NB4 (cell line): ENCODE data around the gene TMPRSS11D.

Experiments used
- DNase-seq: peaks from one replicate; pipeline ENCODE4 v3.0.0; 2010; ENCODE audit warnings: low read depth
- H3K4me3 ChIP-seq: one replicate; pipeline ENCODE4 v1.5.1; 2011; ENCODE audit warnings: mild to moderate bottlenecking, low read depth, low read length, moderate library complexity
- MYC ChIP-seq: IDR thresholded peaks from 2 replicates; pipeline ENCODE4 v1.6.1; 2011; ENCODE audit warnings: low read depth, low read length
- POLR2A ChIP-seq: IDR thresholded peaks from 2 replicates; pipeline ENCODE4 v1.6.1; 2011; ENCODE audit warnings: mild to moderate bottlenecking; ENCODE audit not compliant: insufficient read length; ENCODE audit errors: extremely low read depth
- TF ChIP-seq, protein P1 (sequence below): IDR thresholded peaks from one replicate; pipeline ENCODE4 v1.5.1; 2012; ENCODE audit warnings: low read depth, low read length
- TF ChIP-seq, protein P2 (sequence below): IDR thresholded peaks from 2 replicates; pipeline ENCODE4 v1.6.1; 2011; ENCODE audit warnings: low read depth, low read length

The TMPRSS11D gene

DNA sequence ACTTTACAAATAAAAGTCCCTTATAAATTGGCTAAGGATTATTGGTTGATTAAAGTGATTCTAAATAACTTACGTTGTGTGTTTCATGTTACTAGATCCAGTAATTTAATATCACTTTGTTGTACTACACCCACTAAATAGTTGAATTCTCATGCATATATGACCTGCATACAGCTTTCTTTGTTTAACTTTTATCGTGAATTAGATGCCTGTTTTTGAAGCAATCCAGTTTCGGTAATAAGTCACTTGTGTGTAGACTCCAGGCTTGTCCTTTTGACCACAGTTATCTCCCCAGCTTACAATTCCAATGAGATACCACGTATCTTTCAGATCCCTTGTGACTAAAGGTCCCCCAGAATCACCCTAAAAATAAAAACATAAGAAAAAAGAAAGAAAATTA is 27.3 kb upstream of the TMPRSS11D start:
- no peak for TF ChIP-seq MYC
- no peak for TF ChIP-seq POLR2A
- TF ChIP-seq, protein P1, sequence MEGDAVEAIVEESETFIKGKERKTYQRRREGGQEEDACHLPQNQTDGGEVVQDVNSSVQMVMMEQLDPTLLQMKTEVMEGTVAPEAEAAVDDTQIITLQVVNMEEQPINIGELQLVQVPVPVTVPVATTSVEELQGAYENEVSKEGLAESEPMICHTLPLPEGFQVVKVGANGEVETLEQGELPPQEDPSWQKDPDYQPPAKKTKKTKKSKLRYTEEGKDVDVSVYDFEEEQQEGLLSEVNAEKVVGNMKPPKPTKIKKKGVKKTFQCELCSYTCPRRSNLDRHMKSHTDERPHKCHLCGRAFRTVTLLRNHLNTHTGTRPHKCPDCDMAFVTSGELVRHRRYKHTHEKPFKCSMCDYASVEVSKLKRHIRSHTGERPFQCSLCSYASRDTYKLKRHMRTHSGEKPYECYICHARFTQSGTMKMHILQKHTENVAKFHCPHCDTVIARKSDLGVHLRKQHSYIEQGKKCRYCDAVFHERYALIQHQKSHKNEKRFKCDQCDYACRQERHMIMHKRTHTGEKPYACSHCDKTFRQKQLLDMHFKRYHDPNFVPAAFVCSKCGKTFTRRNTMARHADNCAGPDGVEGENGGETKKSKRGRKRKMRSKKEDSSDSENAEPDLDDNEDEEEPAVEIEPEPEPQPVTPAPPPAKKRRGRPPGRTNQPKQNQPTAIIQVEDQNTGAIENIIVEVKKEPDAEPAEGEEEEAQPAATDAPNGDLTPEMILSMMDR: no peak
- TF ChIP-seq, protein P2, sequence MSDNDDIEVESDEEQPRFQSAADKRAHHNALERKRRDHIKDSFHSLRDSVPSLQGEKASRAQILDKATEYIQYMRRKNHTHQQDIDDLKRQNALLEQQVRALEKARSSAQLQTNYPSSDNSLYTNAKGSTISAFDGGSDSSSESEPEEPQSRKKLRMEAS: no peak
- no peak overlapping the region for H3K4me3 ChIP-seq
- no peak for DNase-seq

DNA sequence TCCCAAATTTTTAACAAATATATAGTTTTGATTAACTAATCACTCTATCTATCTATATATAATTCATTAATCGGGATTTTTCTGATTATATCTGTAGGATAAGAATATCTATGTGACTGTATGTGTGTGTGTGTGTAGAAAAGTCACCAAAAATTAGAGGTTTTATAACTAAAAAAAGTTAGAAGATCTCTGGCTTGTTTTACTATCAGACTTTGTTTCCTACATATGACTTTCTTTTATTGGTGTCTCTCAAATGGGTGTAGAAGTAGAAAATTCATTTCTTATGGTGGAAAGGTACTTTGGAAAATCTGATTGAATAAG is 26.7 kb upstream of the TMPRSS11D start:
- H3K4me3 ChIP-seq: no peak overlapping the region
- TF ChIP-seq, protein P1: no peak
- TF ChIP-seq POLR2A (no peak), MYC (no peak)
- TF ChIP-seq, protein P2: no peak

DNA sequence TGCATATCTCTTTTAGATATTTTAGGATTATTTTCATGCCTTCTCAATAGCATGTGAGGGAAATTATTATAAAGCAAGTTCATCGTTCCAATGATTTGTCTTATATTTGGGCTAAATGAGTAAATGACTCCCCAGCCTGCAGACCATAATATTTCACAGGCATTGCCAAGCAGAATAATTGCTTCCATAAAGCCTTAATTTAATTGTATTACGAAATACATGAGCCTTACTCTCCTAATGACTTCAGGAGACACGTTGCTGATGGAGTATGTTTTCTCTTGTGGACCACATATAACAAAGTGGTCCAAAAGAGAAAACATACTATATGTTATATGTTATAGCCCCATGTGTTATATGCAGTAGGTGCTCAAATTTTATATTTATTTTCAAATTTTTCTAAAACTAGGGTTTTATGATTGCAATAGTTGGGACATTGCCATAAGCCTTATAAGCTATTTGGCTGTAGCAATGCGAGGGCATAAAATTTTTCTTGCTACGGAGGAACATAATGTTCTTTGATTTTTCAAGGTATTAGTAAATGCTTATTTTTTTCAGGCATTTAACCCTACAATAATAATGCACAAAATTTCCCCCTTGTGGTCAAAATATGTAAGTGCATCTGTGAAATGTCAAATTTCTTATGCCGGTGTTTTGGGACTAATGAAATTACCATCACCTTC is 26.2 kb upstream of the TMPRSS11D start:
- TF ChIP-seq POLR2A (no peak), MYC (no peak)
- TF ChIP-seq, protein P1: peak; percentile 16
- TF ChIP-seq, protein P2: no peak
- no peak overlapping the region for H3K4me3 ChIP-seq
- DNase-seq: peak; percentile 25

More for the DNA sequence above, 26.7 kb upstream of the TMPRSS11D start:
- DNase-seq: no peak

DNA sequence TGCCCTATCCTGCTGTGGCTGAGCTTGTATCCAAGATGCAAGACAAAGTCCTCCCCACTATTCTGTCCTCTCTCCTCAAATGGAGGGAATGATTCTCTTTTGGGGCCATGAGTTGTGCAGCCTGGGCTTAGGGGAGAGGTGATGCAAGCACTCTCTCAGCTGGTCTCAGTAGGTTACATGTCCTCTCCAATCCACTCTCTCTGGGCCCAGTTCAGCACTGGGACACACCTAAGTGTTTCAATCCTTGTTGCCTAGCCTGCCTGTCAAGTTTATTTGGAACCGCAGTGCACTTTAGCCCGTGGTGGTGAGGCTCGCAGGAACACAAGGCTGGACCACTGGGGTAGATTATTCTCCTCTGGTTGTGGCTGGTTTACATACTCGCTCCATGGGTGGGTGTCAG is 23.8 kb upstream of the TMPRSS11D start:
- DNase-seq: no peak
- TF ChIP-seq MYC: no peak
- TF ChIP-seq, protein P1: no peak
- no peak for TF ChIP-seq POLR2A
- TF ChIP-seq, protein P2: no peak
- no peak overlapping the region for H3K4me3 ChIP-seq

DNA sequence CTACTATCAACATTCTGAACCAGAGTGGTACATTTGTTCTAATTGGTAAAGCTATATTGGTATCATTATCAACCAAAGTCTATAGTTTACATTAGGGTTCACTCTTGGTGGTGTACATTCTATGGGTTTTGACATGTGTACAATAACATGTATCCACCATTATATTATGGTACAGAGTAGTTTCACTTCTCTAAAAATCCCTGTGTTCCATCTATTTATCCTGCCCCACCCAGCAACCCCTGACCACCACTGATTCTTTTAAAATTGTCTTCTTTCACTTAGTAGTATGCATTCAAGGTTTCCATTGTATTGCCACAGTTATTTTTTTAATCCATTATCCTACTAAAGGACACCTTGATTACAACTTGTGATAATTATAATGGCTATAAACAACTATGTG is 15.3 kb upstream of the TMPRSS11D start:
- no peak overlapping the region for H3K4me3 ChIP-seq
- DNase-seq: no peak
- TF ChIP-seq, protein P1: no peak
- TF ChIP-seq, protein P2: no peak

DNA sequence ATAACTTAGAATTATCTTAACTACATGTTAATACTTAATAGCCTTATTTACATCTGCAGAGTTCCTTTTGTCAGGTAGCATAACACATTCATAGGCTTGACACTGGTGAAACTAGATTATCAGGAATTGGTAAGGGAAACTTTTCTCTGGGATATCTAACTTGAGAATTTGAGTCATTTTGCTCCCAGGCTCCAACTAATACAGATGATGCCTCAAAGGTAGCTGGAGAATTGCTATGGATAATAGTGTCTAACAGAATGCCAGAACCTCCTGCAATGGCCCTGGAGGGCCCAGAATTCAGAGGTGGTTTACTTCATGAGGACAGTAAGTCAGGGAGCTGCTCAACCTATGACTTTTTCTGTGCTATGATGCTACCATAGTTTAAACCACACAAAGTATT is 13.9 kb upstream of the TMPRSS11D start:
- H3K4me3 ChIP-seq: no peak overlapping the region
- TF ChIP-seq, protein P2: no peak
- TF ChIP-seq, protein P1: no peak
- TF ChIP-seq MYC (no peak), POLR2A (no peak)
- DNase-seq: no peak
